Memory B cell (primary cell): ENCODE data around the gene FOXO3.

Experiments used
- ATAC-seq: fragments of 150-1000 bp; cut with Tn5 transposase; 2 replicates; pipeline ENCODE4 v1.10.0; 2021; ENCODE audit warnings: low read depth, mild to moderate bottlenecking, moderate library complexity
- DNase-seq, 2 donors: peaks; one replicate each; pipeline ENCODE4 v3.0.0; 2022; ENCODE audit warnings: low spot score in 2 of 2
- H3K27ac Mint-ChIP-seq: one replicate; pipeline ENCODE4 v1.8.0; 2022; ENCODE audit warnings: mild to moderate bottlenecking, moderate library complexity, mixed read lengths
- H3K27me3 Mint-ChIP-seq: one replicate; pipeline ENCODE4 v1.8.0; 2022; ENCODE audit warnings: mixed read lengths
- H3K36me3 Mint-ChIP-seq: one replicate; pipeline ENCODE4 v1.8.0; 2022; ENCODE audit warnings: mild to moderate bottlenecking, mixed read lengths
- H3K4me1 Mint-ChIP-seq: one replicate; pipeline ENCODE4 v1.8.0; 2022; ENCODE audit warnings: mixed read lengths
- H3K4me3 Mint-ChIP-seq: one replicate; pipeline ENCODE4 v1.8.0; 2022; ENCODE audit warnings: mild to moderate bottlenecking, moderate library complexity, mixed read lengths
- H3K9me3 Mint-ChIP-seq: one replicate; pipeline ENCODE4 v1.8.0; 2022; ENCODE audit warnings: mixed read lengths

The FOXO3 gene

GRCh38 chr6:108589244-108589791 is 28.6 kb downstream of the FOXO3 start:
- no peak for DNase-seq
- Mint-ChIP-seq H3K9me3 (no peaks in the 10 kb centered on the region), H3K36me3 (no peaks in the 10 kb centered on the region), H3K4me3 (peak overlapping the region; percentile 28), H3K4me1 (peaks cover 61% of the 10 kb centered on the region), H3K27me3 (no peaks in the 10 kb centered on the region), H3K27ac (peak overlapping the region; percentile 83)
- peak; percentile 28 for ATAC-seq

- DNase-seq (no peak), ATAC-seq (no peak)
- Mint-ChIP-seq H3K27ac (peak overlapping the region; percentile 75), H3K9me3 (no peaks in the 10 kb centered on the region), H3K4me1 (peaks cover 64% of the 10 kb centered on the region), H3K4me3 (no peak overlapping the region), H3K36me3 (no peaks in the 10 kb centered on the region), H3K27me3 (no peaks in the 10 kb centered on the region)
Measured at GRCh38 chr6:108591040-108591816, 30.5 kb downstream of the FOXO3 start.

DNA sequence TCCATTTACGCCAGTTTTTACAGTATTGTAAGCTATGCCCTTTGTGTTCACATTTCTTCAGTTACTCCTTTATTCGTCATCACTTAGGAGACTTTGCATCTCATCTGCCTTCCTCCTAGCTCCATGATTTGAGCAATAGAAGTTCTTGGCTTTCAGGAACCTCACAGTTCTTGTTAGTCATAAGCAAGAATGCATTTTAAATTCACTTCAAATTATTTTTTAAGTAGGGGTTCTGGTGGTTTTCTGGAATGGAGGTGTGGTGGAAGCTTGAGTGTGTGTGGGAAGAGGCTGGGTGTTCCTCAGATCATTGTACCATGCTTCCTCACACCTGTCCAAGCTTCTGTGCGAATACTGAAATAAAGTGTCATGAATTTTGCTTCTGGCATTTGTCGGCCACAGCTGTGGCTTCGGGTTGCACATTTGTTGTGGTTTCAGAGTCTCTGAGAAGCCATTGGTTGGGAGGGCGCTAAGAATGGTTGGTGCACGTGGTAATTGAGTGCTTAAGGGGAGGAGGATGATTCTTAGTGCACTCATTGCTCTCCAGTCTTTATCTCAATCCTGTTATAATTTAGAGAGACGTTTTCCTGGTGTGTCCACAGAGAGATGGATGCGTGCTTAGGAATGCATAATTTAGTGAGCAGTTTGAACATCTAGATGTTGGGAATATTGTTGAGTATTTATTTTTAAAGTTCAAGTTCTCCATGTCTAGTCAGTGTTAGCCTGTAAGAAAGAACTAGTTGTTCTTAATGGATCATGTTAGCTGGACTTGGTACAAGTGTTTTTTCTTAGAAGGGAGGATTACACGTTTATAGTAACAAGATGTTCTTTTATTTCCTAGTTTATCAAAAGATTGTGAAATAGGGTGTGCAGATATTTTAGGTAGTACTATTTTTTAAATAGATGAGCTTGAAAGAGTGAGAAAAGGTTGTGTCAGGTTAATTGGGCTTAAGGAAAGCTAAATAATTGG is 31.9 kb downstream of the FOXO3 start:
- no peaks in the 10 kb centered on the region for H3K36me3 Mint-ChIP-seq
- ATAC-seq (peak; percentile 94), DNase-seq (peak; percentile 30 to 46)
- H3K27ac Mint-ChIP-seq: peak overlapping the region; percentile 75
- no peaks in the 10 kb centered on the region for H3K9me3 Mint-ChIP-seq
- H3K4me1 Mint-ChIP-seq: peaks cover 59% of the 10 kb centered on the region
- H3K27me3 Mint-ChIP-seq: no peaks in the 10 kb centered on the region
- H3K4me3 Mint-ChIP-seq: peak overlapping the region; percentile 17

- Mint-ChIP-seq H3K27ac (peak overlapping the region; percentile 67), H3K4me1 (peaks cover 54% of the 10 kb centered on the region)
Measured at GRCh38 chr6:108594151-108594550, 33.4 kb downstream of the FOXO3 start.

DNA sequence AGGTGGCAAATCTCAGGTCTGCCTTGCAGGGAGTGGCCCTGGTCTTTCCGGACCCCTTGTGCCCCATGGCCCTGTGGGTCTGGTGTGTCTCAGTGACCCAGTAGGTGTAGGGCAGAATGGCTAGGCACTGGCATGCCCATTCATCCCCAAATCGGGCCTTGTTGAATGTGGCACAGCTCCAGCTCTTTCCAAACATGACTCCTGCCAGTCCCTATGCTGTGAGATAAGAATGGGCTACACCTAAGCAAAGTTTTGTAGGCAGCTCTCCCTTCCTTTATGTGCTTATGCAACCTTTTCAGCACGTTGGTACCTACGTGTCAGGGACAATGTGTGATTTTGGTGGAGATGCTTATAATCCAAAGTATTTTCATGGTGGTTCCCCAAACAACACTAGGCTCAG is 33.9 kb downstream of the FOXO3 start:
- H3K4me3 Mint-ChIP-seq: no peak overlapping the region
- peak overlapping the region; percentile 67 for H3K27ac Mint-ChIP-seq
- peaks cover 1% of the 10 kb centered on the region for H3K36me3 Mint-ChIP-seq
- H3K4me1 Mint-ChIP-seq: peaks cover 49% of the 10 kb centered on the region
- DNase-seq: no peak
- no peak for ATAC-seq
- no peaks in the 10 kb centered on the region for H3K9me3 Mint-ChIP-seq
- H3K27me3 Mint-ChIP-seq: no peaks in the 10 kb centered on the region

More at GRCh38 chr6:108594151-108594550, 33.4 kb downstream of the FOXO3 start:
- no peak for ATAC-seq
- DNase-seq: no peak
- Mint-ChIP-seq H3K36me3 (no peaks in the 10 kb centered on the region), H3K27me3 (no peaks in the 10 kb centered on the region), H3K4me3 (no peak overlapping the region), H3K9me3 (no peaks in the 10 kb centered on the region)

GRCh38 chr6:108596956-108597355 is 36.2 kb downstream of the FOXO3 start:
- Mint-ChIP-seq H3K4me1 (peaks cover 40% of the 10 kb centered on the region), H3K27ac (no peak overlapping the region), H3K9me3 (no peaks in the 10 kb centered on the region), H3K4me3 (no peak overlapping the region), H3K36me3 (peaks cover 2% of the 10 kb centered on the region), H3K27me3 (no peaks in the 10 kb centered on the region)
- ATAC-seq (no peak), DNase-seq (no peak)

DNA sequence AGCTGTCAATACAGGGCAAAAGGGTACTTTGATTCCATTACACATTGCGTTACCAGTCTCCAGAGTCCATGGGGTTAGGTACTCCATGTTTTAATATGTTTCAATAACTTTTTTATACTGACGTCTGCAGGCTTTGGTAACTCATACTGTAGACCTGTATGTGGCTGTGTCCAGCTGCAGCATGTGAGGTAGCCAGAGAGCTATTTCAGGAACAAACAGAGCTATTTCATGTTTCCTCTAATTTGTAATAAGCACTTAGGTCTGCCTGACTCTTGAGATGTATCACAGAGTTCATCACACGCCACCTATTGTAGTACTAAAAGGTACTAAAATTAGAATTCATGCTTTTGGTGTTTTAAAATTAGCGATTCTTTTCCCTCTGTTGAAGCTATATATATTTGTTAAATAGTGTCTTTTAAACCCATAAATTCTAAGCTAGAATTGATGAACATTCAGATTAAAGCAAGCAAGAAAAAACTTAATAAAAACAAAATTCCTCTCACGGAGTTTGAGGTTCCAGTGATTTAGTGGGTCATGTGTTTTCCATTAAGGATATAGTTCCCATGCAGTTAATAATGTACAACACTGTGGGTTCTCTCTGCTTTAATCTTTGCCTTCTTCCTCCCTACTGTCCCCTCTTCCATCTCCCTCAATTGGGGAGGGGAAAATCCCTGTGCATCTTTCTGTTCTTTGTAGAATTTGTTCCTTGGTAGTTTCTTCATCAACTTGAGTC is 37.0 kb downstream of the FOXO3 start:
- Mint-ChIP-seq H3K9me3 (no peaks in the 10 kb centered on the region), H3K27ac (peak overlapping the region; percentile 25), H3K4me3 (no peak overlapping the region), H3K27me3 (no peaks in the 10 kb centered on the region), H3K36me3 (peaks cover 4% of the 10 kb centered on the region), H3K4me1 (peaks cover 35% of the 10 kb centered on the region)
- DNase-seq: no peak
- no peak for ATAC-seq

GRCh38 chr6:108598305-108598863 is 37.7 kb downstream of the FOXO3 start:
- DNase-seq (no peak), ATAC-seq (peak; percentile 86)
- H3K4me3 Mint-ChIP-seq: no peak overlapping the region
- no peaks in the 10 kb centered on the region for H3K27me3 Mint-ChIP-seq
- peaks cover 30% of the 10 kb centered on the region for H3K4me1 Mint-ChIP-seq
- peaks cover 4% of the 10 kb centered on the region for H3K36me3 Mint-ChIP-seq
- H3K27ac Mint-ChIP-seq: peak overlapping the region; percentile 25
- no peaks in the 10 kb centered on the region for H3K9me3 Mint-ChIP-seq

DNA sequence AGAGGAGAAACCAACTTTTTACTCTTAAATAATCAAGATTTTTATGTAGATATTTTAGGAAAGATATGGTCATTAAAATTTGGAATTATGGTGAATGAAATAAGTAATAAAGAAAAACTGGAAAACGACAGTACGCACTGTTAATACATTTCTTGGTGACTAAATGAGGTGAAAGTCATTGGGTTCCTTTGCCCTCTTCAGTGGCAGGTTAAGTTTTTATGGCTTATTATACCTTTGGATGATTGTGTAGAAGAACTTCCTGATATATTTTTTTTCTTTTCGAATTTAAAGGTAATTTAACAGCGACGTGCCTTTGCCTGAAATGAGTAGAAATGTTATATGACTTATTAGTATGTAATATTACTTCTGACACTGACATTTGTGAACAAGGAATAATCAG is 43.4 kb downstream of the FOXO3 start:
- Mint-ChIP-seq H3K9me3 (no peaks in the 10 kb centered on the region), H3K36me3 (peaks cover 4% of the 10 kb centered on the region), H3K27me3 (no peaks in the 10 kb centered on the region), H3K4me1 (peaks cover 14% of the 10 kb centered on the region), H3K27ac (no peak overlapping the region), H3K4me3 (no peak overlapping the region)
- no peak for ATAC-seq
- DNase-seq: no peak

GRCh38 chr6:108606250-108606690 is 45.6 kb downstream of the FOXO3 start:
- peaks cover 1% of the 10 kb centered on the region for H3K36me3 Mint-ChIP-seq
- H3K4me3 Mint-ChIP-seq: no peak overlapping the region
- H3K4me1 Mint-ChIP-seq: peaks cover 24% of the 10 kb centered on the region
- no peaks in the 10 kb centered on the region for H3K9me3 Mint-ChIP-seq
- no peak for ATAC-seq
- DNase-seq: no peak
- no peaks in the 10 kb centered on the region for H3K27me3 Mint-ChIP-seq
- no peak overlapping the region for H3K27ac Mint-ChIP-seq

- Mint-ChIP-seq H3K9me3 (peaks cover 6% of the 10 kb centered on the region), H3K27me3 (no peaks in the 10 kb centered on the region), H3K4me1 (peaks cover 21% of the 10 kb centered on the region), H3K4me3 (no peak overlapping the region), H3K36me3 (peaks cover 9% of the 10 kb centered on the region), H3K27ac (peak overlapping the region; percentile 7)
- ATAC-seq (no peak), DNase-seq (no peak)
Measured at GRCh38 chr6:108608453-108609275, 47.9 kb downstream of the FOXO3 start.

GRCh38 chr6:108609276-108609769 is 48.6 kb downstream of the FOXO3 start:
- Mint-ChIP-seq H3K9me3 (peaks cover 6% of the 10 kb centered on the region), H3K4me1 (peaks cover 21% of the 10 kb centered on the region), H3K4me3 (no peak overlapping the region), H3K36me3 (peaks cover 9% of the 10 kb centered on the region), H3K27me3 (no peaks in the 10 kb centered on the region), H3K27ac (peak overlapping the region; percentile 7)
- ATAC-seq (no peak), DNase-seq (no peak)
